ENCODE measurements around the gene TMEM253. TPM values are rescaled to one million over a fixed set of nuclear protein-coding genes. Genes with fewer than 3 reads are reported as not detected.
A peak's percentile ranks its signal among the peaks of the same experiment; 100 is the strongest.

Gene TMEM253
- total and polyA plus RNA-seq, 9 donors = 0.24 to 1.3 (median 0.56) TPM

GRCh38 chr14:21090940-21091663, 9.8 kb upstream of the TMEM253 start:
- intact Hi-C loops (cut with DNase I) = loop anchor here in 3 of 4 donors (2.0 to 10.0 kb wide), 4 partner anchors 22 to 406 kb away; partner anchors contain the start of genes ANG (in 1 of the 3) and RNASE4 (in 1 of the 3)
- Histone ChIP-seq H3K9me3 (no peaks in the 10 kb centered on the region), H3K27ac (no peak overlapping the region), H3K4me3 (no peak overlapping the region), H3K36me3 (no peaks in the 10 kb centered on the region), H3K4me1 (ENCODE audit: insufficient read depth) (no peaks in the 10 kb centered on the region), H3K27me3 (no peaks in the 10 kb centered on the region)
- TF ChIP-seq POLR2A (IDR thresholded peaks at IDR 0.05) (no peak), EP300 (IDR thresholded peaks at IDR 0.05) (no peak), CTCF (IDR thresholded peaks at IDR 0.05) (no peak)
- WGBS, 3 donors = 87 to 91% (median 87%) methylated on average over 45 of the region's 45 CpGs
- DNase-seq = peak in 1 of 5 donors; percentile 35

GRCh38 chr14:21091821-21092272, 9.0 kb upstream of the TMEM253 start:
- Histone ChIP-seq H3K4me1 (ENCODE audit: insufficient read depth) (no peaks in the 10 kb centered on the region), H3K4me3 (no peak overlapping the region), H3K9me3 (no peaks in the 10 kb centered on the region), H3K36me3 (no peaks in the 10 kb centered on the region), H3K27me3 (no peaks in the 10 kb centered on the region), H3K27ac (no peak overlapping the region)
- WGBS, 3 donors = 84 to 88% (median 87%) methylated on average over 21 to 42 of the region's 42 CpGs
- no peak for DNase-seq
- intact Hi-C loops (cut with DNase I) = loop anchor here in 3 of 4 donors (2.0 to 10.0 kb wide), 5 partner anchors 21 to 407 kb away; partner anchors contain the start of genes ANG (in 1 of the 3), ARHGEF40 (in 1 of the 3) and RNASE4 (in 1 of the 3)
- no peak for TF ChIP-seq POLR2A (IDR thresholded peaks at IDR 0.05)
- no peak for TF ChIP-seq EP300 (IDR thresholded peaks at IDR 0.05)
- no peak for TF ChIP-seq CTCF (IDR thresholded peaks at IDR 0.05)

- no peaks in the 10 kb centered on the region for H3K4me1 ChIP-seq (ENCODE audit: insufficient read depth)
- H3K36me3 ChIP-seq = no peaks in the 10 kb centered on the region
- intact Hi-C loops (cut with DNase I) = loop anchor here in 3 of 4 donors (2.0 to 10.0 kb wide), 4 partner anchors 22 to 408 kb away; partner anchors contain the start of genes ANG (in 1 of the 3), ARHGEF40 (in 1 of the 3) and RNASE4 (in 1 of the 3)
- no peak overlapping the region for H3K27ac ChIP-seq
- 39 to 50% (median 40%) methylated on average over 39 to 59 of the region's 59 CpGs for WGBS, 3 donors
- no peaks in the 10 kb centered on the region for H3K9me3 ChIP-seq
- no peak overlapping the region for H3K4me3 ChIP-seq
- DNase-seq = peak; percentile 73 to 92 (median 89)
- TF ChIP-seq CTCF (IDR thresholded peaks at IDR 0.05) (peak; percentile 99 to 100 (median 100)), EP300 (IDR thresholded peaks at IDR 0.05) (no peak), POLR2A (IDR thresholded peaks at IDR 0.05) (peak; percentile 53)
- no peaks in the 10 kb centered on the region for H3K27me3 ChIP-seq
Observed at GRCh38 chr14:21092273-21093011, 8.4 kb upstream of the TMEM253 start.

- H3K27ac ChIP-seq = no peak overlapping the region
- TF ChIP-seq EP300 (IDR thresholded peaks at IDR 0.05) (no peak), CTCF (IDR thresholded peaks at IDR 0.05) (no peak), POLR2A (IDR thresholded peaks at IDR 0.05) (no peak)
- no peaks in the 10 kb centered on the region for H3K9me3 ChIP-seq
- no peak overlapping the region for H3K4me3 ChIP-seq
- peak in 1 of 5 donors; percentile 37 for DNase-seq
- intact Hi-C loops (cut with DNase I) = loop anchor here in 3 of 4 donors (2.0 to 10.0 kb wide), 4 partner anchors 22 to 408 kb away; partner anchors contain the start of genes ANG (in 1 of the 3), ARHGEF40 (in 1 of the 3) and RNASE4 (in 1 of the 3)
- H3K27me3 ChIP-seq = no peaks in the 10 kb centered on the region
- no peaks in the 10 kb centered on the region for H3K36me3 ChIP-seq
- 72 to 78% (median 78%) methylated on average over 36 of the region's 36 CpGs for WGBS, 3 donors
- H3K4me1 ChIP-seq (ENCODE audit: insufficient read depth) = no peaks in the 10 kb centered on the region
Observed at GRCh38 chr14:21093018-21093417, 7.8 kb upstream of the TMEM253 start.
